MM.1S (cell line): Measurements from ENCODE around the gene KCNIP3.

ENCODE experiments used
- DNase-seq: peaks from one replicate; pipeline ENCODE4 v3.0.0-alpha.2; 2015
- H2AFZ ChIP-seq: fragments of 300-600 bp; sonication (generic); 2 replicates; pipeline ENCODE4 v1.6.0; 2016; ENCODE audit warnings: antibody characterized with exemption, low read length
- H3F3A ChIP-seq: fragments of 300-600 bp; sonication (generic); 2 replicates; pipeline ENCODE4 v1.6.1; 2016; ENCODE audit warnings: mild to moderate bottlenecking, antibody characterized with exemption, low read length, moderate library complexity, mixed read lengths; ENCODE audit not compliant: insufficient read depth
- H3K27ac ChIP-seq: fragments of 300-600 bp; sonication (generic); 2 replicates; pipeline ENCODE4 v1.5.1; 2016; ENCODE audit warnings: mild to moderate bottlenecking, low read length
- H3K27me3 ChIP-seq: fragments of 300-600 bp; sonication (generic); replicated peaks from 2 replicates; pipeline ENCODE4 v1.6.0; 2016; ENCODE audit warnings: low read length; ENCODE audit not compliant: insufficient read depth
- H3K36me3 ChIP-seq: fragments of 300-600 bp; sonication (generic); replicated peaks from 2 replicates; pipeline ENCODE4 v1.6.1; 2016; ENCODE audit warnings: mild to moderate bottlenecking, low read length, mixed read lengths; ENCODE audit not compliant: insufficient read depth
- H3K4me1 ChIP-seq: fragments of 300-600 bp; sonication (generic); 2 replicates; pipeline ENCODE4 v1.6.1; 2016; ENCODE audit warnings: low read length, mixed read lengths
- H3K4me2 ChIP-seq: fragments of 300-600 bp; sonication (generic); 2 replicates; pipeline ENCODE4 v1.6.0; 2016; ENCODE audit warnings: low read depth, low read length
- H3K4me3 ChIP-seq: fragments of 300-600 bp; sonication (generic); 2 replicates; pipeline ENCODE4 v1.5.1; 2016; ENCODE audit warnings: low read length, mixed read lengths
- H3K79me2 ChIP-seq: fragments of 300-600 bp; sonication (generic); 2 replicates; pipeline ENCODE4 v1.6.1; 2016; ENCODE audit warnings: mixed run types, low read length, mixed read lengths
- H3K9ac ChIP-seq: fragments of 300-600 bp; sonication (generic); 2 replicates; pipeline ENCODE4 v1.6.1; 2016; ENCODE audit warnings: low read length, mixed read lengths
- H3K9me2 ChIP-seq: fragments of 300-600 bp; sonication (generic); replicated peaks from 2 replicates; pipeline ENCODE4 v1.6.1; 2016; ENCODE audit warnings: mild to moderate bottlenecking, low read length, mixed read lengths; ENCODE audit not compliant: insufficient read depth
- H3K9me3 ChIP-seq: fragments of 300-600 bp; sonication (generic); replicated peaks from 2 replicates; pipeline ENCODE4 v1.6.1; 2016; ENCODE audit warnings: mild to moderate bottlenecking, low read length, mixed read lengths; ENCODE audit not compliant: insufficient read depth
- H4K20me1 ChIP-seq: fragments of 300-600 bp; sonication (generic); 2 replicates; pipeline ENCODE4 v1.6.1; 2016; ENCODE audit warnings: mild to moderate bottlenecking, low read length, moderate library complexity, mixed read lengths; ENCODE audit not compliant: insufficient read depth
- EZH2 ChIP-seq: fragments of 300-600 bp; sonication (generic); optimal IDR thresholded peaks from 2 replicates; pipeline ENCODE3; 2017; ENCODE audit warnings: low read depth, mild to moderate bottlenecking, antibody characterized with exemption, low read length, mixed read lengths
- EZH2phosphoT487 ChIP-seq: fragments of 300-600 bp; sonication (generic); IDR thresholded peaks from 2 replicates; pipeline ENCODE4 v1.6.1; 2018; ENCODE audit warnings: antibody characterized with exemption, low read length
- TF ChIP-seq, protein P1 (sequence below): fragments of 300-600 bp; sonication (generic); IDR thresholded peaks from 2 replicates; pipeline ENCODE4 v1.5.1; 2016; ENCODE audit warnings: antibody characterized with exemption, low read length, mixed read lengths

The KCNIP3 gene

DNA sequence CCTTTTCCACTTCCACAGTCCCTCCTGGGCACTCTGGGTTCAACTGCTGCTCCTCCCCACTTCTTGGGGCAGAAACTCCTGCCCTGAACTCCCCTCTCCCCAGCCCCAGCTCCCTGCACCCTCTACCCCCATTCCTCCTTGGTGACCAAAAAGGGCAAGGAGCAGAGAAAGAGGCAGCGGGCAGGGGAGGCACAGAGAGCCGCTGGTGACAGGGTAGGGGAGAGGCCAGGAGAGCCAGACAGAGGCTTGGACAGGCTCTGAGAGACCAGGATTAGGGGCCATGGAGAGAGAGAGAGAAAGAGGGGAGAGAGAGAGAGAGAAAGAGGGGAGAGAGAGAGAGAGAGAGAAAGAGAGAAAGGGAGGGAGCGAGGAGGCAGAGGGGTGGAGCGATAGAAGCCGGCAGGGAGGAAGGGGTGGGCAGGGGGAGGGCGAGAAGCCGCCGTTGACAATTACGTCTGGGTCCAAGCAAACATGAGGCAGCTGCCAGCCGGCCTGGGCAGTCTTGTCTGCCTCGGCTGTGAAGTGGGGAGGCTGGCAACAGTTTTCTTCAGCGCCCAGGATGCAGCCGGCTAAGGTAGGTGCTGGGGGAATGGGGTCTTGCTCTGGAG, at the start of gene KCNIP3:
KCNIP3 (plus strand) TSS at position 468 of the 608 bp plus-strand sequence; CDS start at position 560, 92 bp downstream.
- Histone ChIP-seq H3K9ac (no peak within 1 kb of the TSS), H3K9me2 (no peaks in the 10 kb centered on the region), H3K4me3 (no peak within 1 kb of the TSS), H4K20me1 (no peaks in the 10 kb centered on the region), H2AFZ (no peak within 1 kb of the TSS), H3K9me3 (no peaks in the 10 kb centered on the region), H3F3A (no peaks in the 10 kb centered on the region), H3K4me1 (no peaks in the 10 kb centered on the region), H3K79me2 (no peaks in the 10 kb centered on the region), H3K36me3 (no peaks in the 10 kb centered on the region), H3K27ac (no peak within 1 kb of the TSS), H3K27me3 (no peaks in the 10 kb centered on the region), H3K4me2 (no peak within 1 kb of the TSS)
- DNase-seq: no peak
- TF ChIP-seq EZH2 (no peak), EZH2phosphoT487 (no peak)

DNA sequence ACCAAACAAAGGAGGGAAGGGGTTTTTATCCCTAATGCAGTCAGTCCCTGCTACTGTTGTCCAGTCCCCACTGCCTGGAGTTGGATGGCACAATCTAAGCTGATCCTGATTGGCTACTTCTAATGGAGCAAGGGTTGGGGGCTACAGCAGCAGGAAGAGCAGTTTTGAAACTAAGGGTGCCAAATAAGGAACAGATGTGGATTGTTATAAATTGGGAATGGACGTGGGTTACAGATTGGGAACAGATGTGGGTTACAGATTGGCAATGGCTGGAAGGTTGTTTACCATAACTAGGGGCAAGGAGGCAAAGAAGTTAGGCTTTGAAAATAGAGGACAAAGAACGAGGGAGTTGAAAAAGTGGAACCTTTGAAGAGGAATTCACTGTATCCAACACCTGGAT, 38.9 kb upstream of the KCNIP3 start:
- no peak overlapping the region for H3K4me3 ChIP-seq
- H2AFZ ChIP-seq: no peak overlapping the region
- no peaks in the 10 kb centered on the region for H3K9me2 ChIP-seq
- no peaks in the 10 kb centered on the region for H3F3A ChIP-seq
- no peak overlapping the region for H3K9ac ChIP-seq
- no peaks in the 10 kb centered on the region for H3K9me3 ChIP-seq
- H4K20me1 ChIP-seq: no peaks in the 10 kb centered on the region
- no peaks in the 10 kb centered on the region for H3K36me3 ChIP-seq
- H3K4me2 ChIP-seq: no peak overlapping the region
- no peak for DNase-seq
- no peaks in the 10 kb centered on the region for H3K4me1 ChIP-seq
- TF ChIP-seq EZH2 (no peak), EZH2phosphoT487 (no peak)
- TF ChIP-seq, protein P1, sequence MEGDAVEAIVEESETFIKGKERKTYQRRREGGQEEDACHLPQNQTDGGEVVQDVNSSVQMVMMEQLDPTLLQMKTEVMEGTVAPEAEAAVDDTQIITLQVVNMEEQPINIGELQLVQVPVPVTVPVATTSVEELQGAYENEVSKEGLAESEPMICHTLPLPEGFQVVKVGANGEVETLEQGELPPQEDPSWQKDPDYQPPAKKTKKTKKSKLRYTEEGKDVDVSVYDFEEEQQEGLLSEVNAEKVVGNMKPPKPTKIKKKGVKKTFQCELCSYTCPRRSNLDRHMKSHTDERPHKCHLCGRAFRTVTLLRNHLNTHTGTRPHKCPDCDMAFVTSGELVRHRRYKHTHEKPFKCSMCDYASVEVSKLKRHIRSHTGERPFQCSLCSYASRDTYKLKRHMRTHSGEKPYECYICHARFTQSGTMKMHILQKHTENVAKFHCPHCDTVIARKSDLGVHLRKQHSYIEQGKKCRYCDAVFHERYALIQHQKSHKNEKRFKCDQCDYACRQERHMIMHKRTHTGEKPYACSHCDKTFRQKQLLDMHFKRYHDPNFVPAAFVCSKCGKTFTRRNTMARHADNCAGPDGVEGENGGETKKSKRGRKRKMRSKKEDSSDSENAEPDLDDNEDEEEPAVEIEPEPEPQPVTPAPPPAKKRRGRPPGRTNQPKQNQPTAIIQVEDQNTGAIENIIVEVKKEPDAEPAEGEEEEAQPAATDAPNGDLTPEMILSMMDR: no peak
- H3K79me2 ChIP-seq: no peaks in the 10 kb centered on the region
- no peak overlapping the region for H3K27ac ChIP-seq
- H3K27me3 ChIP-seq: no peaks in the 10 kb centered on the region

DNA sequence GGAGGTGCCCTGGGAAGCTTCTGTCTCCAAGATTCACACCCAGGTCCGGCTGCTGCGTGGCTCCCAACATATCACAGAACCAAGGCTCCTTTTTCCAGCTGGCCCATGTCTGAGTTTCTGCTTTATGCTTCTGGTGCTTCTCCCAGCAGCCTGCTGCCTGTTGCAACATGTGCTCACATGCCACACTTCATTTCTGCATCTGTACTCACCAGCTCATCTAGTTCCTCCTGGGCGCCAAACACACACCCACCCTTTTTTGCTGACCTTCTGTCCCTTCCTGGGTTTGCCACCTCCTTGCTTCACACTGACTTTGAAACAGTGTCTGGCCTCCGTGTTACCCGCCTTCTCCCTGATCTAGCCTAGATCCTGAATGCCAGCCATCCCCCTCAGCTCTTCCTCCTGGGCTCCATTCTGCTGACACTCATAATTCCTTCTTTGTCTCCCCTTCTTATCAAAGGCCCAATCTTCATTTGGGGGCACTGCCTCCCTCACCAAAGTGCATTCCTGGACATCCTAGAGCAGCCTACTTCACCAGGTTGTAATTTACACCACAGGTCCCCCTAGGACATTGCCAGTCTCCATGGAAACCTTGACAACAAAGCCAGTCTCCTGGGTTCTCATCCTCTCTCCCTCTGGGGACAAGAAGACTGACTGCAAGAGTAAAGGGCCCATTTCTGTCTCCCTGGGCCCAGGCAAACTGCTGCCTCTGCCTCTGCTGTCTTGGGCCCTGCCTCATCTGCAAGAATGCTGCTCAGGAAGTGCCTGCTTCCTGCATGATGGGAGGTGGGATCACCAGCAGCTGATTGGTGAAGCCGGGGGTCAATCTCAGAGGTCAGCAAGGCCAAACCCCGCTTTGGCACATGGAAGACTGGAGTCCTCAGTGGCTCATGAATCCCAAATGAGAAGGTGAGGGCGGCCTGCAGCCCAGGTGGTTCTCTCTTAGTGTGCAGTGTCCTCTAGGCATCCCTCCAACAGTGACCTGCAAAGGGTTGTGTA, 36.8 kb upstream of the KCNIP3 start:
- Histone ChIP-seq H3K4me3 (no peak overlapping the region), H3K9ac (no peak overlapping the region), H3F3A (no peaks in the 10 kb centered on the region), H2AFZ (no peak overlapping the region), H3K27me3 (no peaks in the 10 kb centered on the region), H3K36me3 (no peaks in the 10 kb centered on the region), H3K9me3 (no peaks in the 10 kb centered on the region), H3K27ac (no peak overlapping the region), H3K4me2 (no peak overlapping the region), H4K20me1 (no peaks in the 10 kb centered on the region), H3K9me2 (no peaks in the 10 kb centered on the region), H3K4me1 (no peaks in the 10 kb centered on the region), H3K79me2 (no peaks in the 10 kb centered on the region)
- no peak for DNase-seq
- TF ChIP-seq, protein P1: no peak
- TF ChIP-seq EZH2 (no peak), EZH2phosphoT487 (no peak)
